Measurements from ENCODE around the gene DIPK1C. TPM values are rescaled to one million over a fixed set of nuclear protein-coding genes. Genes with fewer than 3 reads are reported as not detected.
"Not testable (repeated sequence)": the region's sequence is repeated elsewhere in the genome, so short reads cannot be mapped to it uniquely, and the experiment has no call there.

DIPK1C gene
- total RNA-seq, 2 experiments from 2014 or later, result not detected

- Mint-ChIP-seq H3K4me1 (ENCODE audit: low read depth) (peaks cover 30% of the 10 kb centered on the region), H3K36me3 (ENCODE audit: low read depth) (peaks cover 81% of the 10 kb centered on the region), H3K27ac (peak overlapping the region; percentile 47), H3K27me3 (no peaks in the 10 kb centered on the region), H3K4me3 (no peak overlapping the region), H3K9me3 (no peaks in the 10 kb centered on the region)
- H3K4me3 ChIP-seq (ENCODE audit: low read length), result no peak overlapping the region
- H3K9me3 ChIP-seq (ENCODE audit: control insufficient read depth in 1 of 2, insufficient read depth in 1 of 2, low read length in 2 of 2), result no peaks in the 10 kb centered on the region
- H3K4me1 ChIP-seq (ENCODE audit: insufficient read depth, low read length), result peaks cover 24% of the 10 kb centered on the region
- ATAC-seq (ENCODE audit: poor library complexity) (no peak), DNase-seq (no peak)
- intact Hi-C loops (cut with DNase I, micrococcal nuclease), result no loop called here
- no peak for TF ChIP-seq CTCF (IDR thresholded peaks at IDR 0.05)
- peaks cover 65% of the 10 kb centered on the region for H3K36me3 ChIP-seq (ENCODE audit: insufficient read depth, low read length)
- H3K27ac ChIP-seq (ENCODE audit: low read depth in 1 of 2, low read length in 2 of 2), result no peak overlapping the region
- ChIA-PET POLR2A (no interaction called here), CTCF (interaction anchor here (1.0 kb wide), 1 partner anchor 150 kb away, joined by 3 read pairs; no protein-coding TSS in a partner anchor)
- H3K27me3 ChIP-seq (ENCODE audit: control insufficient read depth in 1 of 2, insufficient read depth in 2 of 2, low read length in 2 of 2), result no peaks in the 10 kb centered on the region
These were observed 46.0 kb upstream of the DIPK1C start for GRCh38 chr18:74503137-74503536.

- intact Hi-C loops (cut with DNase I, micrococcal nuclease), result loop anchor here in 1 of 2 experiments (2.0 kb wide), 1 partner anchor 355 kb away; the partner anchor contains the start of gene FBXO15
- POLR2A ChIA-PET, result no interaction called here
- Mint-ChIP-seq H3K4me3 (peak overlapping the region; percentile 38), H3K27me3 (no peaks in the 10 kb centered on the region), H3K4me1 (ENCODE audit: low read depth) (peaks cover 44% of the 10 kb centered on the region), H3K9me3 (no peaks in the 10 kb centered on the region), H3K36me3 (ENCODE audit: low read depth) (peaks cover 76% of the 10 kb centered on the region), H3K27ac (peak overlapping the region; percentile 97)
- no peak for TF ChIP-seq CTCF (IDR thresholded peaks at IDR 0.05)
- H3K36me3 ChIP-seq (ENCODE audit: insufficient read depth, low read length), result peaks cover 48% of the 10 kb centered on the region
- H3K4me1 ChIP-seq (ENCODE audit: insufficient read depth, low read length), result peaks cover 40% of the 10 kb centered on the region
- DNase-seq (no peak), ATAC-seq (ENCODE audit: poor library complexity) (no peak)
- H3K4me3 ChIP-seq (ENCODE audit: low read length), result no peak overlapping the region
- no peaks in the 10 kb centered on the region for H3K9me3 ChIP-seq (ENCODE audit: control insufficient read depth in 1 of 2, insufficient read depth in 1 of 2, low read length in 2 of 2)
- H3K27me3 ChIP-seq (ENCODE audit: control insufficient read depth in 1 of 2, insufficient read depth in 2 of 2, low read length in 2 of 2), result no peaks in the 10 kb centered on the region
- CTCF ChIA-PET, result no interaction called here
- H3K27ac ChIP-seq (ENCODE audit: low read depth in 1 of 2, low read length in 2 of 2), result no peak overlapping the region
These were observed 44.3 kb upstream of the DIPK1C start for GRCh38 chr18:74501386-74501785.

GRCh38 chr18:74500774-74501173 lies 43.7 kb upstream of the DIPK1C start:
- Histone ChIP-seq H3K4me1 (ENCODE audit: insufficient read depth, low read length) (peaks cover 42% of the 10 kb centered on the region), H3K36me3 (ENCODE audit: insufficient read depth, low read length) (peaks cover 44% of the 10 kb centered on the region)
- CTCF ChIA-PET, result interaction anchor here (1.1 kb wide), 1 partner anchor 148 kb away, joined by 6 read pairs; no protein-coding TSS in a partner anchor
- not testable (repeated sequence) for H3K27me3 ChIP-seq (ENCODE audit: control insufficient read depth in 1 of 2, insufficient read depth in 2 of 2, low read length in 2 of 2); H3K4me3 ChIP-seq (ENCODE audit: low read length); H3K9me3 Mint-ChIP-seq; ATAC-seq (ENCODE audit: poor library complexity); H3K9me3 ChIP-seq (ENCODE audit: control insufficient read depth in 1 of 2, insufficient read depth in 1 of 2, low read length in 2 of 2); H3K27me3 Mint-ChIP-seq; DNase-seq; H3K27ac ChIP-seq (ENCODE audit: low read depth in 1 of 2, low read length in 2 of 2)
- intact Hi-C loops (cut with DNase I, micrococcal nuclease), result loop anchor here in 1 of 2 experiments (2.0 kb wide), 1 partner anchor 354 kb away; the partner anchor contains the start of gene FBXO15
- Mint-ChIP-seq H3K4me3 (peak overlapping the region; percentile 42), H3K36me3 (ENCODE audit: low read depth) (peaks cover 76% of the 10 kb centered on the region), H3K4me1 (ENCODE audit: low read depth) (peaks cover 49% of the 10 kb centered on the region), H3K27ac (peak overlapping the region; percentile 97)
- POLR2A ChIA-PET, result interaction anchor here (0.8 to 1.1 kb wide), 2 partner anchors 10 to 95 kb away, joined by 3 to 4 read pairs; no protein-coding TSS in a partner anchor
